Stomach (tissue), 9 donors: ENCODE measurements around the gene WASF3. TPM values are rescaled to one million over a fixed set of nuclear protein-coding genes. Genes with fewer than 3 reads are reported as not detected.

ENCODE experiments used
- DNase-seq, 2 donors: peaks; one replicate each; pipeline versions ENCODE4 v3.0.0 to v3.0.0-alpha.2; 2013 to 2019
- H3K27ac ChIP-seq, 5 donors: fragments of 200-600 bp in 4 of 5; sonication (generic) in 4 of 5; one replicate each; pipeline ENCODE4 v1.5.1; 2013 to 2019; ENCODE audit warnings: mild to moderate bottlenecking in 1 of 5, moderate library complexity in 1 of 5
- H3K27me3 ChIP-seq, 3 donors: fragments of 200-600 bp; sonication (generic); one replicate each; pipeline ENCODE4 v1.5.1; 2017 to 2019; ENCODE audit warnings: mixed run types in 1 of 3
- H3K36me3 ChIP-seq, 4 donors: fragments of 200-600 bp; sonication (generic); 1 replicate in 3 of 4; 2 replicates in 1 of 4; pipeline ENCODE4 v1.5.1; 2016 to 2019
- H3K4me1 ChIP-seq, 4 donors: fragments of 200-600 bp; sonication (generic); one replicate each; pipeline ENCODE4 v1.5.1; 2016 to 2019
- H3K4me3 ChIP-seq, 4 donors: fragments of 200-600 bp; sonication (generic) in 3 of 4; one replicate each; pipeline ENCODE4 v1.5.1; 2016 to 2019; ENCODE audit warnings: mild to moderate bottlenecking in 1 of 4
- H3K9me3 ChIP-seq, 4 donors: fragments of 200-600 bp; sonication (generic); one replicate each; pipeline ENCODE4 v1.5.1; 2016 to 2019
- EP300 ChIP-seq: sonication (generic); formaldehyde crosslinking; IDR thresholded peaks from one replicate; pipeline ENCODE4 v1.6.1; 2017; ENCODE audit warnings: antibody characterized with exemption
- POLR2A ChIP-seq, 4 donors: fragments of 450-650 bp; IDR thresholded peaks; one replicate each; pipeline ENCODE4 v1.6.1; 2016; ENCODE audit warnings: antibody characterized with exemption in 4 of 4, control low read depth in 2 of 4, mild to moderate bottlenecking in 1 of 4, moderate library complexity in 1 of 4
- POLR2AphosphoS5 ChIP-seq, 3 donors: sonication (generic); formaldehyde crosslinking; IDR thresholded peaks; one replicate each; pipeline ENCODE4 v1.6.1; 2016; ENCODE audit warnings: antibody characterized with exemption in 3 of 3
- whole genome bisulfite sequencing, 5 donors: extraction: QIAGEN DNeasy Blood & Tissue Kit in 3 of 5; methylation state at CpG; one replicate each; pipeline versions ENCODE4 v1.1.5 to v1.1.7; 2013 to 2018; 5-methylcytosine and 5-hydroxymethylcytosine counted together
- intact Hi-C: fragments of 100-400 bp; cut with DNase I; formaldehyde crosslinking; loops from one replicate; pipeline ENCODE4 v1.15.1; 2023; ENCODE audit warnings: low total_unique reads
- polyA plus RNA-seq, 3 donors: library from polyadenylated mRNA; stranded (reverse); fragments of 200-250 nt; gene quantifications; one replicate each; pipeline ENCODE4 v1.2.3, GENCODE V29; 2013
- total RNA-seq, 5 donors: library from RNA; depleted of rRNA; stranded (reverse); fragments of >200 nt; gene quantifications; one replicate each; pipeline versions ENCODE4 v1.1.0 to v1.2.3, GENCODE V29; 2014 to 2016
- TF ChIP-seq, protein P1 (sequence below), 7 experiments: fragments of 450-650 bp in 4 of 7; fragments of 200-600 bp in 3 of 7; sonication (generic) in 3 of 7; IDR thresholded peaks; one replicate each; pipeline ENCODE4 v1.5.1; 2016 to 2019; ENCODE audit warnings: antibody characterized with exemption in 7 of 7, control low read depth in 2 of 7, mild to moderate bottlenecking in 1 of 7
- donor health status: healthy with polysubstance abuse.
- donor health status: Bipolar disorder and iron deficiency.
- donor health status: healthy.

WASF3 gene
- total and polyA plus RNA-seq, 8 donors, result 0.87 to 12.8 (median 10.2) TPM

DNA sequence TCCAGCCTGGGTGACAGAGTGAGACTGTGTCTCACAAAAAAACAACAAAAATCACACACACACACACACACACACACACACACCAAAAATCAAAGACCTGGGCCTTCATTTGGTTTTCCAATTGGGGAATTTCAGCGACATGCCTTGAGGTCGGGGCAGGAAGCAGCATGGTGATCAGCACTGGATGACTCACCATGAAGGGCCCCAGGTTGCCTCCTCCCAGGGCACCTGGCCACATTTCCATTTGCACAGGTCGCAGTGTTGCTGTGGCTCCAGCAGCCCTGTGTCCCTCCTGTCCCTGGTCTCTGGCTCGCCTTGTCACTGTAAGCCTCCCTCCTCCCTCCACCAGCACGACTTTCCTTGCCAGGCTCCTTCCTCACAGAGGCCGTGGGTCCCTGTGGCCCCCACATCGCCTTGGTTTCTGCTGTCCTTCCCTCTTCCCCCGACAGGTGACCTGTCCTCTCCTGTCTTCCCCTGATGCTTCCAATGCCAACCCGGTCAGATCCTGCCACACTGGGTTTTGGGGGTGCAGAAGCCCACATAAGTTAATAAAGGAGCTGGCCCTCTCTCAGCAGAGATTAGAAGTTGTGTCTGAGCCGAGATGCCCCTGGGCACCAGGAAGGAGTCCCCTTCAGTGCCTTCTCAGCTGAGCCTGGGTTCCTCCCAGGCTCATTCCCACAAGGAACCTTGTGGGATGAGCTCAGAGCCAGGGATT is 136.4 kb downstream of the WASF3 start:
- 78 to 86% (median 82%) methylated on average over 10 of the region's 10 CpGs for WGBS, 5 donors
- peaks cover 0 to 35% (median 17%) of the 10 kb centered on the region in 4 donors for H3K36me3 ChIP-seq
- intact Hi-C loops, result no loop called here
- H3K4me1 ChIP-seq, result peaks cover 0 to 8% (median 3%) of the 10 kb centered on the region in 4 donors
- TF ChIP-seq POLR2AphosphoS5 (IDR thresholded peaks at IDR 0.05) (no peak), EP300 (no peak), POLR2A (IDR thresholded peaks at IDR 0.05) (no peak)
- TF ChIP-seq, protein P1, sequence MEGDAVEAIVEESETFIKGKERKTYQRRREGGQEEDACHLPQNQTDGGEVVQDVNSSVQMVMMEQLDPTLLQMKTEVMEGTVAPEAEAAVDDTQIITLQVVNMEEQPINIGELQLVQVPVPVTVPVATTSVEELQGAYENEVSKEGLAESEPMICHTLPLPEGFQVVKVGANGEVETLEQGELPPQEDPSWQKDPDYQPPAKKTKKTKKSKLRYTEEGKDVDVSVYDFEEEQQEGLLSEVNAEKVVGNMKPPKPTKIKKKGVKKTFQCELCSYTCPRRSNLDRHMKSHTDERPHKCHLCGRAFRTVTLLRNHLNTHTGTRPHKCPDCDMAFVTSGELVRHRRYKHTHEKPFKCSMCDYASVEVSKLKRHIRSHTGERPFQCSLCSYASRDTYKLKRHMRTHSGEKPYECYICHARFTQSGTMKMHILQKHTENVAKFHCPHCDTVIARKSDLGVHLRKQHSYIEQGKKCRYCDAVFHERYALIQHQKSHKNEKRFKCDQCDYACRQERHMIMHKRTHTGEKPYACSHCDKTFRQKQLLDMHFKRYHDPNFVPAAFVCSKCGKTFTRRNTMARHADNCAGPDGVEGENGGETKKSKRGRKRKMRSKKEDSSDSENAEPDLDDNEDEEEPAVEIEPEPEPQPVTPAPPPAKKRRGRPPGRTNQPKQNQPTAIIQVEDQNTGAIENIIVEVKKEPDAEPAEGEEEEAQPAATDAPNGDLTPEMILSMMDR (IDR thresholded peaks at IDR 0.05), result no peak
- H3K9me3 ChIP-seq, result peaks cover 0 to 18% (median 12%) of the 10 kb centered on the region in 4 donors
- no peak overlapping the region for H3K4me3 ChIP-seq
- no peaks in the 10 kb centered on the region for H3K27me3 ChIP-seq
- no peak for DNase-seq
- H3K27ac ChIP-seq, result no peak overlapping the region

DNA sequence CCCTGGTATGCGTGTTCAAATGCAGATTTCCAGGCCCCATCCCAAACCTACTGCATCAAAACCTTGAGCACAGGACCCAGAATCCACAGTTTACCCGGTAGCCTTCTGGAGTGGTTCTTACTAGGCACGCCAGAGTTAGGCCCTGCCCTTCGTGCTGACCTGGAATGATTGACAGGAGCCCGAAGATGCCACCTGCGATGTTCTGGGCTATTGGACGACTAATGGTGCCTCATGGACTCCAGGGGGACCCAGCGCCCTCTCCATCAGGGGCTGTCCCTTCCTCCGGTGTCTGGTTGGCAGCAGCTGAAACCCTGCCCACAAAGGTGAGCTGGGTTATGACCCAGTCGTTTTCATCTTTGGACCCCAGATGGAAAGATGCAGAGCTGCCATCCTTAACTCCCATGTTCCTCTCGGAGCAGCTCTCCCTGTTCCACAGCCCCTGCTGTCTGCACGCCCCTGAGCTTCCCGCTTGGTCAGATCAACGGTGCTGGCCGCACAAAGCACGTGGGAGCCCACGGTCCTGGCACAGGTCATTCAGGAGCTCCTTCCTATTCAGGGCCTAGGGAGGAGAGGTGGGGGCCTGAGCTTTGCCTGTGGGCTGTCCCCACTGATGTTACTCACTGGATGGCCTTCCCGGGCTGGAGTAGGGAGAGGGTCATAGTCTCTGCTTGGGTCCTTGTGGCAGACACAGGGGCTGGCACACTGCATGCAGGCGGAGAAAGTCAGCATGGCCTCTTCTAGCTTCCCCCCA is 137.3 kb downstream of the WASF3 start:
- no peak overlapping the region for H3K27ac ChIP-seq
- peaks cover 0 to 8% (median 4%) of the 10 kb centered on the region in 4 donors for H3K4me1 ChIP-seq
- H3K27me3 ChIP-seq, result no peaks in the 10 kb centered on the region
- peaks cover 0 to 27% (median 8%) of the 10 kb centered on the region in 4 donors for H3K36me3 ChIP-seq
- intact Hi-C loops, result loop anchor here (5.0 kb wide), 2 partner anchors 207 to 507 kb away; no protein-coding TSS in a partner anchor
- DNase-seq, result no peak
- H3K9me3 ChIP-seq, result peaks cover 0 to 18% (median 12%) of the 10 kb centered on the region in 4 donors
- 78 to 90% (median 85%) methylated on average over 14 to 19 of the region's 19 CpGs for WGBS, 5 donors
- H3K4me3 ChIP-seq, result no peak overlapping the region
- TF ChIP-seq, protein P1 (IDR thresholded peaks at IDR 0.05), result no peak
- TF ChIP-seq POLR2AphosphoS5 (IDR thresholded peaks at IDR 0.05), result no peak
- TF ChIP-seq EP300, result no peak
- TF ChIP-seq POLR2A (IDR thresholded peaks at IDR 0.05), result no peak

DNA sequence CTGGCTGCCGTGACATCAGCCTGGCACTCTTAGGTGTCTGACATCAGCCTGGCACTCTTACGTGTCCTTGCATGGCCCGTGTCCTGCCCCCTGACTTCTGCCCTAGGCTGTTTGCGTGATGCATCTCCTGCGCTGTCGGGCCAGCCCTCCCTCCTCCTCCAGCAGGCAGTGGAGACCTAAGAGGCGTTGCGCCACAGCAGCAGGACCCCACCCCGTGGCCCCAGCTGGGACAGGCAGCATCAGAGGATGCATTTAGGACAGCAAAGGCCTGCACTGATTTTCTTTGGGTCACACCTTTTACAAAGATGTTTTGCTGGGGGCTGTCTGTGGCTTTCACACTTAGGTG is 137.8 kb downstream of the WASF3 start:
- no peak overlapping the region for H3K27ac ChIP-seq
- WGBS, 5 donors, result 69 to 85% (median 74%) methylated on average over 7 to 9 of the region's 9 CpGs

DNA sequence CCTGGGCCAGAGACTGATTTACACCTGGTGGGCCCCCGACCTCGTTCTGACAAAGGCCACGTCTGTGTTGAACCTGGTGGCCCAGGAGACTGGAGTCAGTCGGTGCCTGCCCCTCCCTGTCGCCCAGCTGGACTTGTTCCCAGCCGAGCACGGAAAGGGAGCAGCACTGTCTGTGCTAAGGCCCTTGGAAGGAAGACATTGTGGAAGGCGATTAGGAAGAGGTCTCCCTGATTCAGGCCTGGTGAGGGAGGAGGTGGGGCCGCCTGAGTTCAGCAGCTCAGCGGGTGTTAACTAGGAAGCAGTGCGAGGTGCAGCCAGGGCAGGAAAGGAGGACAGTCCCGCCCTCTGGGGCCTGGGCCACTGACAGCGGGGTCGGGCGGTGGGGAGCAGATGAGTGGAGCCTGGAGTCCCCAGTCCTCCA is 138.4 kb downstream of the WASF3 start:
- H3K27me3 ChIP-seq, result no peaks in the 10 kb centered on the region
- H3K27ac ChIP-seq, result no peak overlapping the region
- DNase-seq, result no peak
- intact Hi-C loops, result loop anchor here (5.0 kb wide), 2 partner anchors 209 to 509 kb away; no protein-coding TSS in a partner anchor
- no peak for TF ChIP-seq POLR2AphosphoS5 (IDR thresholded peaks at IDR 0.05)
- TF ChIP-seq POLR2A (IDR thresholded peaks at IDR 0.05), result no peak
- TF ChIP-seq, protein P1 (IDR thresholded peaks at IDR 0.05), result no peak
- no peak for TF ChIP-seq EP300
- H3K36me3 ChIP-seq, result peaks cover 0 to 15% (median 0%) of the 10 kb centered on the region in 4 donors
- peaks cover 0 to 7% (median 2%) of the 10 kb centered on the region in 4 donors for H3K9me3 ChIP-seq
- WGBS, 5 donors, result 8 to 40% (median 35%) methylated on average over 2 to 15 of the region's 15 CpGs
- H3K4me3 ChIP-seq, result no peak overlapping the region
- peaks cover 0 to 8% (median 4%) of the 10 kb centered on the region in 4 donors for H3K4me1 ChIP-seq

More for the DNA sequence above, 137.8 kb downstream of the WASF3 start:
- H3K4me1 ChIP-seq, result peaks cover 0 to 8% (median 4%) of the 10 kb centered on the region in 4 donors
- H3K36me3 ChIP-seq, result peaks cover 0 to 21% (median 3%) of the 10 kb centered on the region in 4 donors
- H3K9me3 ChIP-seq, result peaks cover 0 to 13% (median 7%) of the 10 kb centered on the region in 4 donors
- intact Hi-C loops, result loop anchor here (5.0 kb wide), 2 partner anchors 208 to 508 kb away; no protein-coding TSS in a partner anchor
- TF ChIP-seq EP300 (no peak), POLR2AphosphoS5 (IDR thresholded peaks at IDR 0.05) (no peak), POLR2A (IDR thresholded peaks at IDR 0.05) (no peak)
- TF ChIP-seq, protein P1 (IDR thresholded peaks at IDR 0.05), result no peak
- no peak overlapping the region for H3K4me3 ChIP-seq
- no peaks in the 10 kb centered on the region for H3K27me3 ChIP-seq
- no peak for DNase-seq
